GM12891 (cell line): ENCODE measurements around the gene ZDHHC1. TPM values are rescaled to one million over a fixed set of nuclear protein-coding genes. Genes with fewer than 3 reads are reported as not detected.

Experiments used
- DNase-seq: peaks from one replicate; pipeline ENCODE4 v3.0.0; 2011; ENCODE audit warnings: low spot score; ENCODE audit not compliant: insufficient read length
- FAIRE-seq: peaks from 2 replicates; lab custom pipeline; 2011; peaks lifted over from hg19 to GRCh38; lab: Jason Lieb, UNC
- PAX5 ChIP-seq: IDR thresholded peaks from 2 replicates; pipeline ENCODE4 v1.6.1; 2011; ENCODE audit warnings: low read length, moderate library complexity, mild to moderate bottlenecking; ENCODE audit not compliant: insufficient read depth, severe bottlenecking
- POLR2A ChIP-seq: IDR thresholded peaks from 2 replicates; pipeline ENCODE4 v1.6.1; 2011; ENCODE audit warnings: low read depth, low read length, control low read depth
- POLR2AphosphoS5 ChIP-seq: IDR thresholded peaks from 2 replicates; pipeline ENCODE4 v1.6.1; 2011; ENCODE audit warnings: low read depth, low read length, control low read depth
- POU2F2 ChIP-seq: IDR thresholded peaks from 2 replicates; pipeline ENCODE4 v1.6.1; 2011; ENCODE audit warnings: low read depth, mild to moderate bottlenecking, control low read depth, low read length, moderate library complexity
- SPI1 ChIP-seq: IDR thresholded peaks from 2 replicates; pipeline ENCODE4 v1.6.1; 2011; ENCODE audit warnings: low read depth, low read length, control low read depth
- TAF1 ChIP-seq: IDR thresholded peaks from 2 replicates; pipeline ENCODE4 v1.6.1; 2011; ENCODE audit warnings: low read depth, low read length, control low read depth
- polyA plus RNA-seq: library from polyadenylated mRNA; unstranded; fragments of >200 nt; gene quantifications from one replicate; pipeline ENCODE4 v1.2.1, GENCODE V29; 2012; ENCODE audit warnings: low read depth, missing spikeins, inconsistent platforms; ENCODE audit not compliant: missing spikeins

The ZDHHC1 gene
- polyA plus RNA-seq, result 0.60 TPM

GRCh38 chr16:67415872-67416793, at the start of gene ZDHHC1:
Gene ZDHHC1 (minus strand): TSS chr16:67416477. CDS start chr16:67407775, 8,702 bp downstream.
- FAIRE-seq, result peak; percentile 40
- 0 out of 2 replicates have a peak, but pooled peaks have one; percentile 9 for TF ChIP-seq SPI1
- TF ChIP-seq TAF1, result no peak
- no peak for TF ChIP-seq POLR2AphosphoS5
- TF ChIP-seq POU2F2, result 0 out of 2 replicates have a peak, but pooled peaks have one; percentile 21
- TF ChIP-seq POLR2A, result no peak
- DNase-seq, result peak; percentile 92

GRCh38 chr16:67464565-67464964, 48.3 kb upstream of the ZDHHC1 start:
- DNase-seq (no peak), FAIRE-seq (no peak)
- no peak for TF ChIP-seq PAX5
- TF ChIP-seq POU2F2, result no peak
- no peak for TF ChIP-seq POLR2AphosphoS5
- no peak for TF ChIP-seq SPI1

GRCh38 chr16:67463691-67464090, 47.4 kb upstream of the ZDHHC1 start:
- no peak for TF ChIP-seq TAF1
- no peak for TF ChIP-seq POLR2A
- TF ChIP-seq PAX5, result no peak
- no peak for TF ChIP-seq SPI1
- TF ChIP-seq POLR2AphosphoS5, result no peak
- TF ChIP-seq POU2F2, result no peak
- FAIRE-seq (no peak), DNase-seq (no peak)

GRCh38 chr16:67463059-67463458, 46.8 kb upstream of the ZDHHC1 start:
- no peak for FAIRE-seq
- TF ChIP-seq TAF1, result no peak
- TF ChIP-seq POLR2A, result no peak
- TF ChIP-seq PAX5, result no peak
- no peak for TF ChIP-seq POLR2AphosphoS5
- TF ChIP-seq POU2F2, result no peak
- TF ChIP-seq SPI1, result no peak
- DNase-seq, result no peak

GRCh38 chr16:67462279-67462655, 46.0 kb upstream of the ZDHHC1 start:
- FAIRE-seq (no peak), DNase-seq (no peak)
- TF ChIP-seq POU2F2 (no peak), PAX5 (no peak), POLR2AphosphoS5 (no peak), SPI1 (no peak), TAF1 (no peak), POLR2A (no peak)

GRCh38 chr16:67461600-67462278, 45.5 kb upstream of the ZDHHC1 start:
- FAIRE-seq, result no peak
- TF ChIP-seq TAF1, result no peak
- TF ChIP-seq POLR2A, result no peak
- no peak for TF ChIP-seq POU2F2
- no peak for TF ChIP-seq POLR2AphosphoS5
- TF ChIP-seq SPI1, result no peak
- no peak for TF ChIP-seq PAX5
- DNase-seq, result no peak

- no peak for TF ChIP-seq SPI1
- no peak for TF ChIP-seq POLR2A
- no peak for TF ChIP-seq TAF1
- TF ChIP-seq POLR2AphosphoS5, result no peak
- no peak for TF ChIP-seq POU2F2
- no peak for FAIRE-seq
- no peak for DNase-seq
Measured at GRCh38 chr16:67460961-67461360, 44.7 kb upstream of the ZDHHC1 start.

GRCh38 chr16:67460168-67460567, 43.9 kb upstream of the ZDHHC1 start:
- no peak for FAIRE-seq
- no peak for DNase-seq
- TF ChIP-seq POLR2A, result no peak
- TF ChIP-seq POU2F2, result no peak
- no peak for TF ChIP-seq TAF1
- TF ChIP-seq POLR2AphosphoS5, result no peak
- no peak for TF ChIP-seq PAX5
- no peak for TF ChIP-seq SPI1

GRCh38 chr16:67459861-67460150, 43.5 kb upstream of the ZDHHC1 start:
- FAIRE-seq, result no peak
- TF ChIP-seq POLR2AphosphoS5 (no peak), POU2F2 (no peak), PAX5 (no peak), TAF1 (no peak)
- no peak for DNase-seq

- DNase-seq, result no peak
- TF ChIP-seq POLR2A, result no peak
- no peak for TF ChIP-seq POU2F2
- no peak for TF ChIP-seq TAF1
- no peak for TF ChIP-seq SPI1
- no peak for TF ChIP-seq PAX5
- no peak for TF ChIP-seq POLR2AphosphoS5
- no peak for FAIRE-seq
Measured at GRCh38 chr16:67459066-67459860, 43.0 kb upstream of the ZDHHC1 start.
